Panc1 (cell line): ENCODE measurements around the gene GARIN5B. TPM values are rescaled to one million over a fixed set of nuclear protein-coding genes. Genes with fewer than 3 reads are reported as not detected.

Source experiments
- ATAC-seq: fragments of 200-7000 bp; cut with Tn5 transposase; 2 replicates; pipeline ENCODE4 v1.9.1; 2020; ENCODE audit warnings: mild to moderate bottlenecking, moderate library complexity
- BruUV-seq: library from RNA; stranded (reverse); fragments of 400-500 nt; replicated peaks from 2 replicates; lab custom pipeline; 2021; lab: Mats Ljungman, UMichigan
- CTCF ChIA-PET: fragments of 300-600 bp; sonication (Branson Sonifier 250); formaldehyde crosslinking; loops from one replicate; lab custom pipeline; 2022; ENCODE audit warnings: antibody characterized with exemption; lab: Charles Lee
- POLR2A ChIA-PET: fragments of 300-600 bp; sonication (Branson Sonifier 250); formaldehyde crosslinking; loops from one replicate; lab custom pipeline; 2022; ENCODE audit warnings: antibody characterized with exemption; lab: Charles Lee
- DNase-seq: peaks from one replicate; pipeline ENCODE4 v3.0.0-alpha.2; 2010; ENCODE audit warnings: low read depth, low spot score
- H3K27ac ChIP-seq: 2 replicates; pipeline ENCODE4 v1.5.1; 2011; ENCODE audit warnings: mild to moderate bottlenecking, low read length, inconsistent platforms
- H3K27me3 ChIP-seq: fragments of 200-500 bp; sonication (Bioruptor generic); 2 replicates; pipeline ENCODE4 v1.6.0; 2014; ENCODE audit warnings: low read length, inconsistent platforms; ENCODE audit not compliant: control insufficient read depth, insufficient read depth
- H3K36me3 ChIP-seq: fragments of 200-500 bp; sonication (Bioruptor generic); 2 replicates; pipeline ENCODE4 v1.5.1; 2014; ENCODE audit warnings: inconsistent platforms, mild to moderate bottlenecking, low read length, moderate library complexity; ENCODE audit not compliant: control insufficient read depth, insufficient read depth
- H3K4me1 ChIP-seq: 2 replicates; pipeline ENCODE4 v1.5.1; 2011; ENCODE audit warnings: inconsistent platforms, mild to moderate bottlenecking, low read length, moderate library complexity; ENCODE audit not compliant: control insufficient read depth, insufficient read depth
- H3K4me3 ChIP-seq, 2 experiments: 2 replicates each; pipeline ENCODE4 v1.5.1; 2011 to 2012; ENCODE audit warnings: low read depth in 2 of 2, low read length in 2 of 2, mild to moderate bottlenecking in 2 of 2, inconsistent platforms in 1 of 2, moderate library complexity in 1 of 2
- H3K9me3 ChIP-seq: fragments of 200-500 bp; sonication (Bioruptor generic); 2 replicates; pipeline ENCODE4 v1.5.1; 2014; ENCODE audit warnings: low read depth, mild to moderate bottlenecking, inconsistent platforms, low read length, moderate library complexity; ENCODE audit not compliant: control insufficient read depth, insufficient read depth
- CTCF ChIP-seq: fragments of 450-650 bp; IDR thresholded peaks from 2 replicates; pipeline ENCODE4 v1.5.1; 2017; ENCODE audit warnings: mild to moderate bottlenecking
- POLR2AphosphoS5 ChIP-seq: IDR thresholded peaks from 2 replicates; pipeline ENCODE4 v1.6.1; 2012; ENCODE audit warnings: mild to moderate bottlenecking, low read depth, low read length, moderate library complexity
- REST ChIP-seq, 2 experiments: IDR thresholded peaks; 2 replicates each; pipeline ENCODE4 v1.6.1; 2011 to 2012; ENCODE audit warnings: low read depth in 2 of 2, control low read depth in 1 of 2, low read length in 1 of 2, mild to moderate bottlenecking in 1 of 2, moderate library complexity in 1 of 2; ENCODE audit not compliant: insufficient read depth in 1 of 2
- SIN3A ChIP-seq: IDR thresholded peaks from 2 replicates; pipeline ENCODE4 v1.6.1; 2012; ENCODE audit warnings: low read depth, mild to moderate bottlenecking, low read length, moderate library complexity, borderline replicate concordance; ENCODE audit not compliant: insufficient read depth
- TCF7L2 ChIP-seq: IDR thresholded peaks from 2 replicates; pipeline ENCODE4 v1.6.1; 2011; ENCODE audit warnings: mild to moderate bottlenecking, low read depth, low read length, inconsistent platforms
- in situ Hi-C: cut with HindIII; loops from 2 replicates; pipeline ENCODE4 v1.10.0; 2016; ENCODE audit warnings: low sequenced_read_pairs, low pct_unique_long_range_greater_than_20kb
- intact Hi-C: fragments of 100-400 bp; cut with micrococcal nuclease; formaldehyde crosslinking; loops from one replicate; pipeline ENCODE4 v1.10.0; 2022; ENCODE audit not compliant: unreplicated experiment
- total RNA-seq: library from RNA; stranded (reverse); gene quantifications from one replicate; pipeline ENCODE4 v1.2.1, GENCODE V29; 2021; ENCODE audit not compliant: unreplicated experiment

Gene GARIN5B
- total RNA-seq, 1 experiment from 2014 or later = not detected

- Histone ChIP-seq H3K27me3 (no peaks in the 10 kb centered on the region), H3K4me3 (no peak overlapping the region), H3K27ac (no peak overlapping the region), H3K9me3 (no peaks in the 10 kb centered on the region), H3K36me3 (no peaks in the 10 kb centered on the region), H3K4me1 (peaks cover 23% of the 10 kb centered on the region)
- ChIA-PET POLR2A (interaction anchor here (1.1 kb wide), 1 partner anchor 13 kb away, joined by 3 read pairs; the partner anchor contains the start of gene KMT5C), CTCF (no interaction called here)
- no peak for ATAC-seq
- no TSS peak for BruUV-seq
- intact Hi-C loops = no loop called here
- TF ChIP-seq REST (IDR thresholded peaks at IDR 0.05; ENCODE audit: insufficient read depth in 1 of 2, low read depth in 2 of 2, low read length in 1 of 2) (no peak), SIN3A (no peak), POLR2AphosphoS5 (no peak), CTCF (no peak), TCF7L2 (no peak)
- DNase-seq = no peak
- in situ Hi-C loops = no loop called here
Observed at GRCh38 chr19:55352549-55353145, 10.4 kb downstream of the GARIN5B start.

- intact Hi-C loops = no loop called here
- no peak for DNase-seq
- BruUV-seq = no TSS peak
- no peaks in the 10 kb centered on the region for H3K9me3 ChIP-seq
- ChIA-PET CTCF (no interaction called here), POLR2A (interaction anchor here (1.1 kb wide), 1 partner anchor 13 kb away, joined by 3 read pairs; the partner anchor contains the start of gene KMT5C)
- TF ChIP-seq CTCF (no peak), TCF7L2 (no peak), SIN3A (no peak), REST (IDR thresholded peaks at IDR 0.05; ENCODE audit: insufficient read depth in 1 of 2, low read depth in 2 of 2, low read length in 1 of 2) (no peak)
- H3K4me1 ChIP-seq = peaks cover 23% of the 10 kb centered on the region
- in situ Hi-C loops = no loop called here
- no peaks in the 10 kb centered on the region for H3K27me3 ChIP-seq
- H3K27ac ChIP-seq = no peak overlapping the region
- no peak for ATAC-seq
- no peak overlapping the region for H3K4me3 ChIP-seq
- no peaks in the 10 kb centered on the region for H3K36me3 ChIP-seq
Observed at GRCh38 chr19:55352040-55352439, 11.0 kb downstream of the GARIN5B start.
